ENCODE measurements around the gene CACNA1B.

Gene CACNA1B

DNA sequence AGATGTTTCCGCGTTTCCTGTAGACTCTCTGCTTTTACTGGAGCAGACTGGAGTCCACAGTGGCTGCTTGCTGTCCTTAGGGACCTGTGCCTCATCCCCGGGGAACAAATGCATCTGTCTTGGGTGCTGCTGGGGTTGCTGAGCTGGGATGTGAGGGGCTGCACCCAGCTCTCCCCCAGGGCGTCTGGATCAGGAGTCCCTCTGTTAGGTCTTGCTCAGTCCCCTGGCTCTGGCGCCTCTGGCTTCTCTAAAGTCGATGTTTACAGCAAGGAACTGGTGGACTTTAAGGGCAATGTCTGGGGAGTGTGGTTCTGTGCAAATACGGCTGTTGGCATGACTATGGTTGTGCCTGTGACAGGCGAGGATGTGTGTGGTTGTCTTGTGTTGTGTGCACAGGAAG lies 91.4 kb downstream of the CACNA1B start:
- no peak for DNase-seq

DNA sequence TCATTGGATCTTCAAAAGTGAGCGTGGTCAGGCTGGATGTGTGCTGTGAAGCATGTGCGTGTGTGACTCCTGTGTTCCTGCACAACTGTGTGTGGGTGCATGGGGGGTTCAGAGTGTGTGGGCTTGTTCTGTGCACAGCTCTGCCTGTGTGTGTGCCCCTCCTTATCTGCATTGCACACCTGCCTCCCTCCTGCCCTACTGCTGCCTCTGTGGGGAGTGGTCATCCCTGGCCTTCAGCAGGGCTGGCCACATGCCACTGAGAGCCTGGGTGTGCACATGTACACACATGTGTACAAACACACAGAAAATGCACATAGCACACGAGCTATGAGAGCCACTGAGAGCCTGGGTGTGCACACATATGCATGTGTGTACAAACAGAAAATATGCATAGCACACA lies 92.1 kb downstream of the CACNA1B start:
- no peak for DNase-seq

DNA sequence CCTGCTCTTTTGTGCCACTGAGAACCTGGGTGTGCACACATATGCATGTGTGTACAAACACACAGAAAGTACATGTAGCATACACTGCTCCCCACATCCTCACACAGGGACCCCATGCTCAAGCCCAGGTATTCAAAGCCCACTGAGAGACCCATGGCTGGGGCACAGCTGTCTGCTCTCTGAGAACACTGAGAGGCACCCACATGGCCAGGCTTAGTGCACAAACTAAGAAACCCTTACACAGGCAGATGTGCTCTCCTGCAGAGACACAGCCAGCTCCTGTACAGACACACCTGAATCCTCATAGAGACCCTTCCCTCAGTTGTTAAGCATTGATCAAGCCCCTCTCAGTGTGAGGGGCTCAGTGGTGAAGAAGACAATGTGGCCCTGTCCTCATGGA lies 92.5 kb downstream of the CACNA1B start:
- no peak for DNase-seq

DNA sequence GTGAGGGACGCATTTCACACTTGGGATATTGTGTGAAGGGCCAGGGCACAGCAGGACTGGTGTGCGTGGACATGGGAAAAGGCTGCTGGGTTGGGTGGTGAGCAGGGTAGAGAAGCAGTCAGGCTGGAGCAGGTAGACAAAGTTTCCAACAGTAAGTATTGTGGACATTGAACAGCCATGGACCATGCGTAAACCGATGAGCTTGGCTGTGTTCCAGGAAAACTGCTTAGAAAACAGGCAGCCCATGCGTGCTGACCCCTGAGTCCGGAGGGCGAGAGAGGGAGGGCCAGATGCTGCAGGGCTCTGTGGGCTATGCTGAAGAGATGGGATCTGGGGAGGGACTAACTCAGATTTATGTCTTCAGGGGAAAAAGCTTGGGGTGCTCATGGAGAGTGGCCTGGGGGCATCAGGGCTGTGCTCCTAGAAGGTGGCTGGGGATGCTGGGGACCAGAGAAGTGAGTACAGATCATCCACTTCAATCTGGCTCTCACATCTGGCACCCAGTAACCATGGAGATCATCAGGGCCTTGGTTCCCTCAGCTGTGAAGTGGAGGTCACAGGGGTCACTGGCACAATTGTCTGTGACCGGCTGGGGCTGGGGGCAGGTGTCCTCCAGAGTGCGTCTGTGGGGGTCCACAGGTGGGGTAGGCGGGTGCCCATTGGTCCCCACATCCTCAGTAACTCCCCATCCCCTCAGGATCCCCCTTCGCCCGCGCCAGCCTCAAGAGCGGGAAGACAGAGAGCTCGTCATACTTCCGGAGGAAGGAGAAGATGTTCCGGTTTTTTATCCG lies 93.3 kb downstream of the CACNA1B start:
- no peak for DNase-seq

DNA sequence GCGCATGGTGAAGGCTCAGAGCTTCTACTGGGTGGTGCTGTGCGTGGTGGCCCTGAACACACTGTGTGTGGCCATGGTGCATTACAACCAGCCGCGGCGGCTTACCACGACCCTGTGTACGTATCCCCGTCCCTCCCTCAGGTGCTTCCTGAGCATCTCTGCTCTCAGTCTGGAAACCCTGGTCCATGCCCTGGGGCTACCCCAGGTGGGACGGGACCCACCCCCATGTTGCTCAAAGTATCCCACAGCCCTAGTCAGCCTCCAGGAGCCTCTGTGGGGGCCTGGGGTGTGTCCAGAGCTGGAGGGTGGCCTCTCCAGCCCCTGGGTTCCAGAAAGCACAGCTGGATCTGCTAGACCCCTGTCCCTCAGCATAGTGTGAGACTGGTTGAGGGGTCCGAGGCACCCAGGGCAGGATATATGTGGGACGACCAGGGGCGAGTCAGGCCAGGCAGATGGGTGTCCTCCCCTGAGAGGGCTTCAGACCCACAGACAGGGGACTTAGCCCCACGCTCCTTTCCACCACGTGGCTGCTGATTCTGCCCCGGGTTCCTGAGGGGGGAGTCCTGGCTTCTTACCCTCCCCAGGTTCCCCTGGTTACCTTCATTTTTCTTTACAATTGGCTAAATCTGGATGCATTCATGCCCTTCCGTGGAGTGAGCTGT lies 94.0 kb downstream of the CACNA1B start:
- no peak for DNase-seq

DNA sequence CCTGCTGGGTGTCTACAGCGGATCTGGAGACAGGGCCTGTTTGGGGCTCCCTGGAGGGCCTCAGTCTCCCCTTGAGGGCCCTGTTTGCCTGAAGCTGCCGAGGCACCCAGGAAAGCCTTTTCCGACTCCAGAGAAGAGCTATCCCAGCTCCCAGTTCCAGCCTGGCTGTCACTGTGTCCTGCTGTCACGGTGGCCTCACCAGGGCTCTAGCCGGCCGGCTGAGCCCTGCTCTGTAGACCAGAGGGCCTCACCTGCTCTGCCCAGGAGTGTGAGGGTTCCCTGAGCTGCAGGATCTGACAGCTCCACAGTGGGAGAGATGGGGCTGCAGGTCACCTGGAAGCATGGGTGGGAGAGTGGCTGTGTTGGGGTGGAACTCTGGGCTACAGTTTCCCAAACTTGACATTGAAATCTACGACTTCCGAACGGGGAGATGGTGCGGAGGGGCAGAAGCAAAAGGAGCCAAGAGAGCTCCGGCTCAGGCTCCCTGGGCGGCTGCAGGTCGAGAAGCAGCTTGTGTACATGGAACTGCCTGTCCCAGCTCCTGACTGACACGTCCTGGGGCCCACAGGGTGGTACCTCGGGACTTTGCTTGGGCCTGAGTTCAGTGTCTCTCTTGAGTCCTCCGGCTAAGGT lies 94.9 kb downstream of the CACNA1B start:
- DNase-seq, result no peak

DNA sequence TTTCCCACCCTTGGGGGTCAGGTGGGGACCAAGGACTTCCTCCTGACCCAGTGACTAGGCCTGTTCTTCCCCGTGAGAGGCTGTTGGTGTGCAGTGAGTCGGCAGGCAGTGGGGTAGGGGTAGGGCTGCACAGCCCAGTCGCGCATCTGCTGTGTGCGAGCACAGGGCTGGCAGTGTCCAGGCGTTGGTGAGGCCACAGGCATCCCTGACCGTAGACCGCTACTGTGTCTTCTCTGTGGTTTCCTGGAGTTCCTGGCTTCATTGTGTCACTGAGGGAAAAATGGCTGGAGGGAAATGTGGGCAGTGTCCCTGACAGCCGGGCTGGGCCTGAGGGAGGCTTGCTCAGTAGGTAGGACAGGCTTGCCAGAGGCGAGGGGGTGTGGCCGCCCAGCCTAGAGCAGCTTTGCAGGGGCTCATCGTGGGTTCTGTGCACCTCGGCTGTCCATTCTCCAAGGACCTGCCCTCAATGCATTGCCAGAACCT lies 95.4 kb downstream of the CACNA1B start:
- no peak for DNase-seq

DNA sequence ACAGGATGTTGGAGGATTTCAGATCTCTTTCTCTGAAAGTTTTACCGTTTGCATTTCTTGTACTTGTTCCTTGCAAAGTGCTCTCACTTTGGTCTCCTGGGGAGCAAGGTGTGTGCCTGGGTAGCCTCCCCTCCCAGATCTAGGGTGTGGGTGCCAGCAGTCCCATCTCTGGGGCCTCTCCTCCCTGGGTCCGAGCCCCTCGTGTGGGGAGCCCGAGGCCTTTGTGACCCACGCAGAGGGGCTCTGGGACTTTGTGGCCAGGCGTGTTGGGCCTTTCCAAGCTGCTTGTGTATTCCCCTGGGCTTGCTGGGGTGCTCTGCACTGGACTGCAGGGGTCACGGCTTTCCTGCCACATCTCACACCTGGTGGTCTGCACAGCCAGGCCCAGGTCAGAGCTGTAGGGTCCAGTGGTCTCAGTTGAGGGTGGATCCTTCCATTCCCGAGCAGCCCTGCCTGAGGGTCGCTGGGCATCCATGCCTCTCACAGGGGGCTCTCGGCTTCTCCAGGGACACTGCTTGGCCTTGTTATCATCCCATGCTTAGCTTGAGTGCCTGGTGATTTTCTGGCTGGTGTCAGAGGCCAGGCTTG lies 96.3 kb downstream of the CACNA1B start:
- DNase-seq, result no peak

DNA sequence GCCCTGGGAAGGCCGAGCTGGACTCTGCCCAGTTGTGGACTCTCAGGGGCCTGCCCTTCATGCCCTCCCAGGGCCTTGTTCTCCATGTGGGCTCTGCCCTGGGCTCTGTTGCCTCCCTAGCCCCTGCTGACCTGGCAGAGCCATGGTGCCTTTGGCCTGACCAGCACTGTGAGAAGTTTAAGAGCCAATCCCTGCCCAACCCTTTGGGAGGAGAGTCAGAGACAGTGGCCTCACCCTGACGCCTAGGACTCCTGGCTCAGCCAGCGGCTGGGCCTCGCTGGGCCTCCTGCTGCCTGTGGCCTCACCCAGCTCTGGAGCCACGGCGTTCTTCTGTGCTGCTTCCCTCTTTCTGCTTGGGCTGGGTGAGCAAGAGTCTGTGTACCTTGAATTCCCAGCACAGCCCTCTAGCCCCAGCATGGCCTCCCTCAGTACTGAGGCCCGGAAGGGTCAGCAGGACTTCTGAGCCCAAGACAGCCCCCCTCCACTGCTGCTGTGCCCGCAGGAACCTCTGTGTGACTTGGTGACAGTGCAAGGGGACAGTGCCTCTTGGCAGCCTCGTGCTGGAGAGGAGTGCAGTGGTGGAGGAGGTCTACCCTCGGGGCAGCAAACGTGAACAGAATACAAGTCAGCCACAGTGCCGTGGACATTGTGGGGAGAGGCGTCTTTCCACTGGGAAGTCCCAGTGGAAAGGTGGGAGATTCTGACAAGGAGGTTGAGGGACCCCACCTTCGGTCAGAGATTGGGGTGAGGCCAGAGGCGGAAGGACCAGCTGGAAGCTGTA lies 97.4 kb downstream of the CACNA1B start:
- no peak for DNase-seq

DNA sequence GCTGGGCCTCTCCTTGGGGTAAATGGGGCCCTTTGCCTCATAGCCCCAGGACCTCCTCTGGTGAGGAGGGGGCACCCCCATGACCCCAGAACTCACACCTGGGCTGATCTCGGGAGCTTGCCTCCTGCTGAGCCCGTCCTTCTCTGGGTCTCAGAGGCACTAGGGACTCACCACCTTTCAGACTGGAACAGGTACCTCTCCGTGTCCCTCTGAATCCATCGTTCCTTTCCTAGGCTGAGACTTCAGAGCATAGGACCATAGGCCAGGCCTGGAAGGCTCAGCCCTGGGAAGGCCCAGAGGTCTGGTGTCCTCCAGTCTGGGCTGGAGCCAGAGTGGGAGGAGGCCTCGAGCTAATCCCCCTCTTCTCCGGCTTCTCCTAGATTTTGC lies 97.9 kb downstream of the CACNA1B start:
- no peak for DNase-seq

DNA sequence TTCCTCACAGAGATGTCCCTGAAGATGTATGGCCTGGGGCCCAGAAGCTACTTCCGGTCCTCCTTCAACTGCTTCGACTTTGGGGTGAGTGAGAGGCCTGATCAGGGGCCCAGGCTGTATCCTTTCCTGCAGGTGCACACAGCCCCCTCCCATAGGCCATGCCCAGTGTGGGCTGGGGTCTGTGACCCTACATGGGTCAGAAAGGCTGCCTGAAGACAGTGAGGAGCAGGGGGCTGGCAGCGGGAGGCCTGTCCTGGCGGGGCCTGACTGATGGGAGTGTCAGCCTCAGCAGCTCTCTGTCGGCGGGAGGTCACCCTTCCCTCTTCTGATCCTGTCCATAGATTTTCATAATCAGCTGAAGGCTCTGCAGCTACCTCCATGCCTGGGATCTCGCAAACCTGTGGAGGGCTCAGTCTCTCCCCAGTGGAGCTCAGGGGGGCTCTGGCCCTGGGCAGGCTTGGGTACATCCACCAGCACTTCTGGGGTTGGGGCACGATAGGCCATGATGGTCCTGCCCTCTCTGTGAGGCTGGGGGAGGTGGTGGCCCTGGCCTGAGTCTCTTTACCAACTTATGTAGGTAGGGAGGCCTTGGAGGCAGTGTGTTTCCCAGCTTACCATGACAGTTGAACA lies 98.5 kb downstream of the CACNA1B start:
- DNase-seq, result no peak

DNA sequence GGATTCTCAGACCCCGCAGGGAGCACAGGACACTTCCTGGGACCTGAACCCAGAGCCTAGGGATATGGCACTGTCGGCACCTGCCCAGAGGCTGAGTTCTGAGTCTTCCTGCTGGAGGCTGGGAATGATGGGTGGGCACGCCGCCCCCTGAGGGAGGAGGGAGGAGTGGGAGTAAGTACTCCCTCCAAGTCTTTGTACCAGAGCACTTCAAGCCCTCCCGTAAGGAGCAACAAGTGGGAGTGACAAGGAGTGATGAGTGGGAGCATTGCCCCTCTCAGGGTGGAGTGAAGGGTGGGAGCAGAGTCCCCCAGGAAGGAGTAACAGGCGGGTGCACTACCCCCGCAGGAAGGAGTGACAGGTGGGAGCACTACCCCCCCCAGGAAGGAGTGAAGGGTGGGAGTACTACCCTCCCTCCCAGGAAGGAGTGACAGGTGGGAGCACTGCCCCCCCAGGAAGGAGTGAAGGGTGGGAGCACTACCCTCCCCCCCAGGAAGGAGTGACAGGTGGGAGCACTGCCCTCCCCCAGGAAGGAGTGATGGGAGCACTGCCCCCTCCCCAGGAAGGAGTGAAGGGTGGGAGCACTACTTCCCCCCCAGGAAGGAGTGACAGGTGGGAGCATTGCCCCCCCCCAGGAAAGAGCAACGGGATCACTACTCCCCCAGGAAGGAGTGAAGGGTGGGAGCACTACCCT lies 100.1 kb downstream of the CACNA1B start:
- no peak for DNase-seq

DNA sequence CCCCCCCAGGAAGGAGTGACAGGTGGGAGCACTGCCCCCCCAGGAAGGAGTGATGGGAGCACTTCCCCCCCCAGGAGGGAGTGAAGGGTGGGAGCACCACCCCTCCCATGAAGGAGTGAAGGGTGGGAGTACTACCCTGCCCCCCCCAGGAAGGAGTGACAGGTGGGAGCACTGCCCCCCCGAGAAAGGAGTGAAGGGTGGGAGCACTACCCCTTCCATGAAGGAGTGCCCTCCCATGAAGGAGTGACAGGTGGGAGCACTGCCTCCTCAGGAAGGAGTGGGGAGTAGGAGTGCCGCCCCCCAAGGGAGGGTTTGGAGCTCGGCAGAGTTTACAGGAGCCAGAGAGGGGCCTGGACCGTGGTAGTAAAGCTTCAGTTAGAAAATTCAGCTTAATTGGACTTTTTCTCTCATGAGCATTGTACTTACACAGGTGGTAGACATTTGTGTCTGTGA lies 100.7 kb downstream of the CACNA1B start:
- DNase-seq, result no peak

DNA sequence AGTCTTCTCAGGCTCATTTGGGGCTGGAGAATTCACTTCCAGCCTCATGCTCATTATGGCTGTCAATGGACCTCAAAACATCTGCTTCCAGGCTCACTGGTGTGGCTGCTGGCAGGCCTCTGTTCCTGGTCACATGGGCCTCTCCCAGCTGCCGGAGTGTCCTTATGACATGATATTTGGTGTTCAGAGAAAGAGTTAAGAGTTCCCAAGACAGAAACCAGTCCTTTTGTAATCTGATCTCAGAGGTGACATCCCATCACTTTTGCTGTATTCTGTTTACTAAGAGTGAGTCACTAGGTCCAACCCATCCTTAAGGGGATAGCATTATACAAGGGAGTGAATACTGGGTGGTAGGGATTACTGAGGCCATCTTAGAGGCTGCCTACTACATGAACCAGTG lies 104.6 kb downstream of the CACNA1B start:
- DNase-seq, result no peak

DNA sequence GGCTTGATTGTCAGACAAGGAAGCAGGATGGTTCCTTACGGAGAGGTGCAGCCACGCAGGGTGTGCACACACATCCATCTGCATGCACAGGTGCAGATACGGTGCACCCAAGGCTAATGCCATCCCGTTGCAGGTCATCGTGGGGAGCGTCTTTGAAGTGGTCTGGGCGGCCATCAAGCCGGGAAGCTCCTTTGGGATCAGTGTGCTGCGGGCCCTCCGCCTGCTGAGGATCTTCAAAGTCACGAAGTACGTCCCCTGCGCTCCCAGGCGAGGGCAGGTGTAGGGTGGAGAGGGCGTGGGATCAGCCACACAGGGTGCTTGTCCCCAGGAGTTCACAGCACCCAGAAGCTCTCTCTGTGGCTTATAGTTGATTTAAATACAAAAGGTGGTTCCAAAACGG lies 106.4 kb downstream of the CACNA1B start:
- no peak for DNase-seq

DNA sequence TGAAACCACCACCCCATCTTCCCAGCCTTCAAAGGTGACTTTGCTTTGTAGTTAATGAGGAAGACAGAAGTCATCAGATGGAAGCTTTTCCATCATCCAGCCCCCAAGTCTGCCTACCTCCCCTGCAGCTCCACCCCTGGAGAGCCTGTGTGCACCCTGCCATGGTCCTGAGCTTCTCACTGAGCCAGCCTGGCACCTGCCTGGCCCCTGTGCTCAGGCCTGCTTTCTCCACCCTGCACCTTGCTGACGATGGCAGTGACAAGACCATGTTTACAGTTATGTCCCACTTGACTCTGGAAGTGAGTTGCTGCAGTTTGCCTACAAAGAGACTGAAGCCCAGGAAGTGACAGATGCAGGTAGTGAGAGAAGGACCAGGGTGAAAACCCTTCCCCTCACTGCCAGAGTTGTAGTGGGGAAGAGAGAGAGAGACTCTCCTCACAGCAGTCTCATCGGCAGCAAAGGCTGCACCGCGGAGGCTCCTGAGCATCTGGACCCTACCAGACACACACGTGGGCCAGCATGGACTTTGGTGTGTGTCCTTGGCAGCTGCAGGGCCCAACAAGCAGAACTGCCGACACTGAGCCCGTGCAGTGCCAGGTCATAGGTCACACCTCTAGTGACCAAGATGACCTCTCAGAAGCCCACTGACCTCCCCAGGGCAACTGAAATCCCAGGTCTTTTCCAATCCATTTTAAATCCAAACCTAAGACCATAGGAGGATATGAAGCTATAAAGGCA lies 107.1 kb downstream of the CACNA1B start:
- DNase-seq, result no peak

DNA sequence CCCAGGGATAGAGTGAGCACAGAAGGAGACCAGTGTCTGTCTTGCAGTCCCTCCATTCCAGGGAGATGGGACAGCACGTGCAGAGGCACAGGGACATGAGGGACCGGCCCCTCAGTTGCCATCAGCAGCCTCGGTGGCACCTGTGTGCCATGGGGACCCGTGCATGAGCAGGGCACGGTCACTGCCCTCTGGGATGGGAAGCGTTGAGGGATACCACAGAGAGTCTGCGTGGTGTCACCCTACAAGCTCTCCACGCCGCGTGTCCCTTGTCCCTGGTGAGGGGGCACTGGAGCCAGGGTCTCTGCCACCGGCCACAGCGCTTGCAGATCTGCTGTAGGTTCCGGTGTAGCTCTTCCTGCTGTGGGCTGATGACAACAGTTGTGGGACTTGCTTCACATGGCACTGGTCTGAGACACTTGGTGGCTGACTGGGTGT lies 108.1 kb downstream of the CACNA1B start:
- DNase-seq, result no peak

DNA sequence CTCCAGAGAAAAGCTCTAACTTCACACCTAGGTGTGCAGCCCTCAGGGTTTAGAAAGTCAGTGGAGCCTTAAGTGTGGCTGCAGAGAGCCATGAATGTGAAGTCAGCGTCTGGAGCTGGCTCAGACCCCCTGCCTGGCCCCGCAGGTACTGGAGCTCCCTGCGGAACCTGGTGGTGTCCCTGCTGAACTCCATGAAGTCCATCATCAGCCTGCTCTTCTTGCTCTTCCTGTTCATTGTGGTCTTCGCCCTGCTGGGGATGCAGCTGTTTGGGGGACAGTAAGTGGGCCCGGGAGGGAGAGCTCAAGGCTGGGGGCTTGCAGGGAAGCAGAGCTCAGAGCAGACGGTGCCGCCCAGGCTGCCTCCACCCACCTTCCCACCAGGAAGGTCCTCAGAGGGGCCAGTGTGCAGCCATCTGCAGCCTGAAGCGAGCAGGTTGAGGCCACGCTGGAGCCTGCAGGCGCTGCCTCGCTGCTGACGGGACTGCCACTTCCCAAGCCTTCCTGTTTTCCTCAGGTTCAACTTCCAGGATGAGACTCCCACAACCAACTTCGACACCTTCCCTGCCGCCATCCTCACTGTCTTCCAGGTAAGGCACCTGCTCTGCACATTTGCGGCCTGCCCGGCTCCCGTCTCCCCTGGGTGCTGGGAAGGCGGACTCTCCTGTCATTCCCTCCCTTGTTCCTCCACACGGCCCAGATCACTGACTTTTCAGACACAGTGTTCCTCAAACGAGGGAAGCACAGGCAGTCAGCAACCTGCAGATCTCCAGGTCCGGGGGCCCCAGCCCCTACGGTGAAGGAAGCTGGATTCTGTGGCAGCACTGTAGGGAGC lies 108.9 kb downstream of the CACNA1B start:
- DNase-seq, result no peak

DNA sequence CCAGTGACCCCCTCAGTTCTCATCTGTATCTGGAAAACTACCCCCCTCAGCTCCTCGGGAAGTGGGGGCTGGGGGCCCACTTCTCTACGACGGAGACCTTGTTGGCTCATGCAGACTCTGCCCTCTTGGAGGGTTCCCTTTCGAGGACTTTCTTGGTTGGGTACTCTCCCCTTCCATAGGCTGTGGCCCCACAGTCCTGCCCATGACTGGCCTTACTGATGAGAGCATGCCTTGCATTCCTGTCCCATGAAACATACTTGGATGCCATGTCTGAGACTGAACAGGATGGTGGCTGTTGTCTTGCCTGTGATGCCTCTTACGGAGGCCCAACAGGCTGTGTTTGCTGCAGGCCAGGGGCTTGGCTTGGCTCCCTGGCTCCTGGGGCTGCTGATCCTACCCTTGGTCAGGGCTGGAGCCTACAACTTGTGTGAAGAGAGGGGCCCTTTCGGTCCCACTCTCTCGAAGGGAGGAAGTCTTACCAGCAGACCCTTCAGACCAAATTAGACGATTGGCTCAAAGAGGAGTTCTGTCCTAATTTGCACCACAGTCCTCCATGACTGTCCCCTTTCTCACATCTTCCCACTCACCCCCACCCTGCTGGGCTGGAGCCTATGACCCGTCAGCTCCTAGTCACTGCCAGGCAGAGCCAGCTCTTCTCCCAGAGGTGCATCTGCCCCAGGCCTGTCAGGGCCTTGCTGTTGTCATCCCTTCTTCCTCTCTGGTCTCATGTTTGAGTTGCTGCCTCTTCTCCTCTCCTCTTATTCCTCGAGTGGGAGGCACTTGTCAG lies 109.9 kb downstream of the CACNA1B start:
- no peak for DNase-seq

Data from NCI-H2107 (cell line).